Upper lobe of left lung (tissue), 6 donors: ENCODE data around the gene NR3C1. TPM values are rescaled to one million over a fixed set of nuclear protein-coding genes. Genes with fewer than 3 reads are reported as not detected.

ENCODE experiments used
- ATAC-seq, 2 donors: fragments of 200-7000 bp; cut with Tn5 transposase; one replicate each; pipeline ENCODE4 v1.9.1; 2022; ENCODE audit warnings: mild to moderate bottlenecking in 2 of 2, moderate library complexity in 2 of 2; ENCODE audit not compliant: low FRiP score in 2 of 2
- DNase-seq, 2 donors: peaks; one replicate each; pipeline ENCODE4 v3.0.0-alpha.2; 2019 to 2020
- H3K27ac ChIP-seq, 4 donors: fragments of 200-600 bp; sonication (generic); one replicate each; pipeline ENCODE4 v1.5.1; 2016 to 2019
- H3K27me3 ChIP-seq, 4 donors: fragments of 200-600 bp; sonication (generic); one replicate each; pipeline ENCODE4 v1.5.1; 2017 to 2019
- H3K36me3 ChIP-seq, 4 donors: fragments of 200-600 bp; sonication (generic); one replicate each; pipeline ENCODE4 v1.5.1; 2016 to 2019
- H3K4me1 ChIP-seq, 4 donors: fragments of 200-600 bp; sonication (generic); one replicate each; pipeline ENCODE4 v1.5.1; 2018 to 2019
- H3K4me3 ChIP-seq, 4 donors: fragments of 200-600 bp; sonication (generic); one replicate each; pipeline ENCODE4 v1.5.1; 2017 to 2019; ENCODE audit warnings: mild to moderate bottlenecking in 2 of 4, moderate library complexity in 1 of 4
- H3K9me3 ChIP-seq, 4 donors: fragments of 200-600 bp; sonication (generic); one replicate each; pipeline ENCODE4 v1.5.1; 2018 to 2019
- EP300 ChIP-seq, 4 donors: sonication (generic); formaldehyde crosslinking; IDR thresholded peaks; one replicate each; pipeline ENCODE4 v1.5.1; 2017; ENCODE audit warnings: antibody characterized with exemption in 4 of 4, control low read depth in 2 of 4
- POLR2A ChIP-seq, 4 donors: fragments of 450-650 bp; IDR thresholded peaks; one replicate each; pipeline ENCODE4 v1.5.1; 2016 to 2017; ENCODE audit warnings: antibody characterized with exemption in 4 of 4, mild to moderate bottlenecking in 2 of 4
- POLR2AphosphoS5 ChIP-seq, 2 donors: sonication (generic); formaldehyde crosslinking; IDR thresholded peaks; one replicate each; pipeline ENCODE4 v1.5.1; 2017; ENCODE audit warnings: antibody characterized with exemption in 2 of 2
- WGBS, 2 donors: methylation state at CpG; one replicate each; pipeline ENCODE4 v1.1.5; 2017 to 2018; 5-methylcytosine and 5-hydroxymethylcytosine counted together
- total RNA-seq, 6 donors: library from RNA; depleted of rRNA in 4 of 6; stranded (reverse); fragments of >200 nt in 4 of 6; gene quantifications; one replicate each; pipeline versions ENCODE4 v1.1.0 to v1.2.1, GENCODE V29; 2016 to 2021
- TF ChIP-seq, protein P1 (sequence below), 6 experiments: fragments of 450-650 bp in 4 of 6; fragments of 200-600 bp in 2 of 6; sonication (generic) in 2 of 6; IDR thresholded peaks; one replicate each; pipeline ENCODE4 v1.5.1; 2016 to 2019; ENCODE audit warnings: antibody characterized with exemption in 6 of 6
- donor health status: DM: no; HTN: no; CAD: no; lungs with moderate emphysema.
- donor health status: DM: no; HTN: yes; CAD: no; lungs with severe emphysema.

NR3C1 gene
- total RNA-seq, 6 donors from 2014 or later: 44.5 to 101 (median 72.7) TPM

DNA sequence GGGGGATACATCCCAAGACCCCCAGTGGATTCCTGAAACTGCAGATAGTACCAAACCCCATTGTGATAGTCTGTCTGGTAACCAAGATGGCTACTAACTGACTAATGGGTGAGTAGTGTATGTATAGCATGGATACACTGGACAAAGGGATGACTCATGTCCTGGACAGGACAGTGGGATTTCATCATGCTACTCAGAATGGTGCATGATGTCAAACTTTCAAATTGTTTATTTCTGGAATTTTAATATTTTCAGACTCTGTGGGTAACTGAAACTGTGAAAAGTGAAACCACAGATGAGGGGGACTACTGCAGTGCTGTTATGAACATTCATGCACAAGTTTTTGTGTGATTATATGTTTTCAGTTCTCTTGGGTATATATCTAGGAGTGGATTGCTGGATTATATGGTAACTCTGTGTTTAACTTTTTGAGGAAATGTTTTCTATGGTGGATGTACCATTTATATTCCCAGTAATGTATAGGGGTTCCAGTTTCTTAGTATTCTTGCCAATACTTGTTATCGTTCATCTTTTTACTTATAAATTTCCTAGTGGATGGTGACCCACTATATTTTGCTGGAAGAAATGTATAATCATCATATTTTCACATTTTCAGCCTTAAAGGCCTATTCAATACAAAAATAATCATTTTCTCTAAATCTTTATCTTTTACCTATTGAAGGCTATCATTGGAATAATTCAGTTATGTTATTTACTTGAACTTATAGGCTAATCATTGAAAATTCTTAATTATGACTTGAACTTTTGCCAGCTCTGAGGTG lies 140.9 kb downstream of the NR3C1 start:
- 90 to 96% methylated on average over 1 of the region's 1 CpG for WGBS, 2 donors
- Histone ChIP-seq H3K36me3 (no peaks in the 10 kb centered on the region), H3K4me1 (no peaks in the 10 kb centered on the region), H3K9me3 (peaks cover 0 to 2% (median 0%) of the 10 kb centered on the region in 4 donors), H3K4me3 (no peak overlapping the region), H3K27ac (no peak overlapping the region), H3K27me3 (no peaks in the 10 kb centered on the region)
- DNase-seq: no peak
- ATAC-seq: peak; percentile 55 to 84
- TF ChIP-seq EP300 (IDR thresholded peaks at IDR 0.05) (no peak), POLR2AphosphoS5 (IDR thresholded peaks at IDR 0.05) (no peak), POLR2A (IDR thresholded peaks at IDR 0.05) (no peak)
- TF ChIP-seq, protein P1, sequence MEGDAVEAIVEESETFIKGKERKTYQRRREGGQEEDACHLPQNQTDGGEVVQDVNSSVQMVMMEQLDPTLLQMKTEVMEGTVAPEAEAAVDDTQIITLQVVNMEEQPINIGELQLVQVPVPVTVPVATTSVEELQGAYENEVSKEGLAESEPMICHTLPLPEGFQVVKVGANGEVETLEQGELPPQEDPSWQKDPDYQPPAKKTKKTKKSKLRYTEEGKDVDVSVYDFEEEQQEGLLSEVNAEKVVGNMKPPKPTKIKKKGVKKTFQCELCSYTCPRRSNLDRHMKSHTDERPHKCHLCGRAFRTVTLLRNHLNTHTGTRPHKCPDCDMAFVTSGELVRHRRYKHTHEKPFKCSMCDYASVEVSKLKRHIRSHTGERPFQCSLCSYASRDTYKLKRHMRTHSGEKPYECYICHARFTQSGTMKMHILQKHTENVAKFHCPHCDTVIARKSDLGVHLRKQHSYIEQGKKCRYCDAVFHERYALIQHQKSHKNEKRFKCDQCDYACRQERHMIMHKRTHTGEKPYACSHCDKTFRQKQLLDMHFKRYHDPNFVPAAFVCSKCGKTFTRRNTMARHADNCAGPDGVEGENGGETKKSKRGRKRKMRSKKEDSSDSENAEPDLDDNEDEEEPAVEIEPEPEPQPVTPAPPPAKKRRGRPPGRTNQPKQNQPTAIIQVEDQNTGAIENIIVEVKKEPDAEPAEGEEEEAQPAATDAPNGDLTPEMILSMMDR (IDR thresholded peaks at IDR 0.05): no peak

DNA sequence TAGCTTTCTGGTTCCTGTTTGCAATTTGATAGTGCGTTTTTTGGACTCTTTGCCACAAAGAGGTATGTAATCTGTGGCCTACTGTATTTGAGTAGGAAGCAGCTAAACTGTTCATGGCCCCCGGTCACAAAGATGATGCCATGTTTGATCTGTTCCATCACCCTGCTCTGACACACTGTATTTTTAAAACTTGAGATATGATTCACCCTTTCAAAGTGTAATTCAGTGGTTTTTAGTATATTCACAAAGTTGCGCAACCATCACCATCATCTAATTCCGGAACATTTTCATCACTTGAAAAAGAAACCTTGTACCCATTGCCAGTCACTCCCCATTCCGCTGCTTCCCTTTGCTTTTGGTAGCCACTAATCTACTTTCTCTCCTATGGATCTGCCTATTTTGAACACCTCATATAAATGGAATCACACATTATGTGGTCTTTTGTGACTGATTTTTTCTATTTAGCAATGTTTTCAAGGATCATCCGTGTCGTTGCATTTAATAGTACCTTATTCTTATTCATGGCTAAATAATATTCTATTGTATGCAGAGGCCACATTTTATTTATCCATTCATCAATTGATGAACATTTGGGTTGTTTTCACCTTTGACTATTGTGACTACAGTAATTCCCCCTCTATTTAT lies 141.6 kb downstream of the NR3C1 start:
- DNase-seq (no peak), ATAC-seq (peak in 1 of 2 donors; percentile 59)
- no peak for TF ChIP-seq EP300 (IDR thresholded peaks at IDR 0.05)
- TF ChIP-seq POLR2A (IDR thresholded peaks at IDR 0.05): no peak
- TF ChIP-seq, protein P1 (IDR thresholded peaks at IDR 0.05): no peak
- no peak for TF ChIP-seq POLR2AphosphoS5 (IDR thresholded peaks at IDR 0.05)
- no peak overlapping the region for H3K27ac ChIP-seq
- H3K27me3 ChIP-seq: no peaks in the 10 kb centered on the region
- no peaks in the 10 kb centered on the region for H3K4me1 ChIP-seq
- H3K36me3 ChIP-seq: no peaks in the 10 kb centered on the region
- WGBS, 2 donors: 80 to 83% methylated on average over 7 of the region's 7 CpGs
- no peaks in the 10 kb centered on the region for H3K9me3 ChIP-seq
- no peak overlapping the region for H3K4me3 ChIP-seq

DNA sequence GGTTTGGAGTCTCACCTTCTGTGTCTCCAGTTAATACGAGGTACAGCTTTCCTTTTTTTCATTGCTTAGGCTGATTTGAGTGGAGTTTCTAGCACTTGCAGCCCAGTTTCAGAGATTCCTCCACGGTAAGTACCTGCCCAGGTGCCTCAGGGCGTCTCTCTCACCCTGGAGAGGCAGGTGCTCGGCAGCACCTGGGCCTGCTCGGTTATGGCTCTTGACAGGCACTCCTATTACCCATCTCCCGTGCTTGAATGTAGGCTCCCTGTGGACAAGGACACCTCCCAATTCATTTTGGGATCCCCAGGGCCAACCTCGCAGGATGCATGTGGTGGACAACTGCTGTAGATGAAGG lies 144.3 kb downstream of the NR3C1 start:
- WGBS, 2 donors: 83 to 91% methylated on average over 7 of the region's 7 CpGs
- Histone ChIP-seq H3K4me1 (no peaks in the 10 kb centered on the region), H3K27ac (no peak overlapping the region), H3K4me3 (no peak overlapping the region), H3K36me3 (no peaks in the 10 kb centered on the region), H3K27me3 (no peaks in the 10 kb centered on the region), H3K9me3 (no peaks in the 10 kb centered on the region)
- DNase-seq (no peak), ATAC-seq (no peak)
- TF ChIP-seq EP300 (IDR thresholded peaks at IDR 0.05): no peak
- TF ChIP-seq POLR2AphosphoS5 (IDR thresholded peaks at IDR 0.05): no peak
- TF ChIP-seq, protein P1 (IDR thresholded peaks at IDR 0.05): no peak
- TF ChIP-seq POLR2A (IDR thresholded peaks at IDR 0.05): no peak

DNA sequence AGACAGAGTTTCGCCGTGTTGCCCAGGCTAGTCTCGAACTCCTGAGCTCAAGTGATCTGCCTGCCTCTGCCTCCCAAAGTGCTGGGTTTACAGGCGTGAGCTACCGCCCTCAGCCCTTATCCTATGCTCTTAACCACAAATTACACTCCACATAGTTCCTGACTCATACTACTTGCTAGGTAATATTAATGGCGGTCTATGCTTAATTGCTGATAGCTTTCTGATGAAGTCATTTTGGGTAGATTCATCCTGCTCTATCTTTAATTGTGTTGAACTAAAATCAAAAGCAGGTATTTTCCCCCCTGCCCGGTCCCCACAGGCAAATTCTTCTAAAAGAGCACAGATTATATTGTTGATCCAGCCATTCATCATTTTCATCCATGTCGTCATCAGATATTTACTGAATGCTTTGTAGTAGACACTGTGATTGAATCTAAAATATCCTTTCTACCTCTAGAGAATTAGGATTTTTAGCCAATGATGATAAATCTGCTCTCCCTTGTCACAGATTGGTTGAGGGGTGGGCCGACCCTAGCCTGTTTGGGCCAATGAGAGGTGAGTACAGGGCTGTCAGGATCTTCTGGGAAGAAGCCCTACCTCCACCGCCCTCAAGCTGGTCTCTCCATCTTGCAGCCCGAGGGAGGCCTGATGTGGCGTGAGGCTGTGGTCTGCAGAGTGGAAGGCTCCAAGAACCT lies 144.8 kb downstream of the NR3C1 start:
- no peak for ATAC-seq

More for the DNA sequence above, 144.8 kb downstream of the NR3C1 start:
- Histone ChIP-seq H3K4me1 (no peaks in the 10 kb centered on the region), H3K9me3 (no peaks in the 10 kb centered on the region), H3K27ac (no peak overlapping the region), H3K4me3 (no peak overlapping the region), H3K27me3 (no peaks in the 10 kb centered on the region), H3K36me3 (no peaks in the 10 kb centered on the region)
- WGBS, 2 donors: 94 to 99% methylated on average over 12 of the region's 12 CpGs
- DNase-seq: no peak
- TF ChIP-seq, protein P1 (IDR thresholded peaks at IDR 0.05): no peak
- TF ChIP-seq POLR2A (IDR thresholded peaks at IDR 0.05) (no peak), EP300 (IDR thresholded peaks at IDR 0.05) (no peak), POLR2AphosphoS5 (IDR thresholded peaks at IDR 0.05) (no peak)
